Skin epidermis (tissue), 12 donors: ENCODE data around the gene GP1BB.
A peak's percentile ranks its signal among the peaks of the same experiment; 100 is the strongest.

Experiments used
- H3K27ac ChIP-seq, 21 experiments: fragments of 200-600 bp; sonication (generic) in 11 of 21; one replicate each; pipeline ENCODE4 v1.5.0; 2020; ENCODE audit warnings: mild to moderate bottlenecking in 3 of 21, inconsistent platforms in 2 of 21, moderate library complexity in 2 of 21
- H3K4me3 ChIP-seq, 7 experiments: fragments of 200-600 bp; sonication (generic) in 2 of 7; one replicate each; pipeline ENCODE4 v1.5.0; 2020; ENCODE audit warnings: inconsistent platforms in 2 of 7, mild to moderate bottlenecking in 2 of 7, moderate library complexity in 1 of 7

The GP1BB gene

GRCh38 chr22:19772673-19773469, 49.5 kb downstream of the GP1BB start:
- Histone ChIP-seq H3K4me3 (no peak overlapping the region), H3K27ac (peak overlapping the region in 1 of 21 experiments; percentile 0)

DNA sequence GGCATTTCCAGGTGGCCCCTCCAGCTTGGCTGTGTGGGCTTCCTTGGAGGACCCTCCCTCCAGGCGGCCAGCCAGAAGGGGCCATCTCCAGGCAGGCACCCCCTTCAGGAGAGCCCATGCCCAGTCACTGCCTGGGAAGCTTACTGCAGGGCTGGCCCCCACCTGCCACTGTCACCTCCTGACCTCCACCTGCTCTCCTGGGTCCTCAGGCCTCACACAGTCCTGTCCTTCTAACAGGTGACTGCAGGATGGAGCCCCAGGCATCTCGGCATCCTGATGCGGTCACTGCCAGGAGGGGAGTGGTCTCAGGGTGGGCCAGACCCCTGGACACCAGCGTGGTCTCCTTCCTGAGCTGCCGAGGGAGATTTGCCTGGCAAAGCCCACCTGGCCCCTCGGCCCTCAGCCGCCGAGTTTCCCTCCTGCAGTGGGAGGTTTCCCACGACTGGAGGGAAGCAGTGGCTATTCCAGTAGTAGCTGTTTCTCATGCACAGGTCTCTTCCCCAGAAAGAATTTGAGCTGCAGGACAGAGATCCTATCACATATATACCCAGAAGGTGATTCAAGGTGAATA, 50.2 kb downstream of the GP1BB start:
- peak overlapping the region in 1 of 21 experiments; percentile 0 for H3K27ac ChIP-seq
- no peak overlapping the region for H3K4me3 ChIP-seq
